T follicular helper cell (primary cell): ENCODE measurements around the gene ACTN1.
"Not testable (repeated sequence)": the region's sequence is repeated elsewhere in the genome, so short reads cannot be mapped to it uniquely, and the experiment has no call there.

Experiments used
- DNase-seq: peaks from one replicate; pipeline ENCODE4 v3.0.0-alpha.2; 2020; ENCODE audit warnings: low read depth

Gene ACTN1

DNA sequence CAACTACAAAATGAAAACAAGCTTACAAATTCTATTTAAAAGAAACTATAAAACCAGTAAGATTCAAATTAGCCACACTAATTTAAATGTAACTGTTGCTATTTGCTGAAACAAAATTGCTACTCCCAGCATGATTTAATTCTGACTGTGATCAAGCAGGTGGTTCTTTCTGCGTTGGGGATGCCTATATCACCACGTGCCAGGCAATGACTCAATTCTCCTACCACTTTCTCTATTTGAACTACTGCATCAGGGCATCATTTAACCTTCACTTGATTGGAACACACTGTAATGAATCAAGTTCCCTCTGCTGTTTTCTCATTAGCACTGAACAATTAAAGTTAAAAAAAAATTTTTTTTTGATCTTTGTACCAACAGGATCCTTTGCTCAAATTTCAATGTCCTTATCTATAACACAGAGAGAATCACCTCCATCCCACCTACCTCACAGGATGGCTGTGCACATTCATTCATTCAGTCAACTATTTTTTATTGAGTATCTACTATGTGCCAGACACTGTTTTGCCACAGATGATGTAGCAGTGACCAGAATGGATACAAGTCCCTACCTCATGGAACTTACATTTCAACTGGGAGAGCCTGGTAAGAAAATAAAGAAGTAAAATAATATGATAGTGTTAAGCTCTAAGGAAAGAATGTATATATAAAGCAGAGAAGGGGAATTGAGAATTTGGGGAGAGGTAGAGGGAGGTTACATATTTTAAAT, 8.0 kb upstream of the ACTN1 start:
- DNase-seq = no peak

DNA sequence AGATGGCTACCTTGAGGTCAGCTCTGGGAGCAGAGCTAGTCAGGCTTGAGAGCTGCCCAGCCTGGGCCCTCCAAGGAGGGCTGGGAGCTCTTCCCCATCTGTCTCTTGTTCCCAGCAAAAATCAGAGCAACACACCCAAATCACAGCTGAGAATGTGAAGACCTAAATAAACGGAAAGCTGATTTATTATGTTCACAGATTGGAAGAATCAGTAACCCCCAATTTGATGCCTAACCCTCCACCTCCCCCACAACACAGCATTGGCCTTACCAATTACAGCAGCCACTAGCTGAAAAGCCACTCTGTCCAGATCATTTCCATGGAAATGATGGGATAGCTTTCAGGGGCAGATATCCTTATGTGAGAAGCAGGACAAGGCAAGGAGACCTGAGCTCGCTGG, 7.1 kb upstream of the ACTN1 start:
- DNase-seq = no peak

DNA sequence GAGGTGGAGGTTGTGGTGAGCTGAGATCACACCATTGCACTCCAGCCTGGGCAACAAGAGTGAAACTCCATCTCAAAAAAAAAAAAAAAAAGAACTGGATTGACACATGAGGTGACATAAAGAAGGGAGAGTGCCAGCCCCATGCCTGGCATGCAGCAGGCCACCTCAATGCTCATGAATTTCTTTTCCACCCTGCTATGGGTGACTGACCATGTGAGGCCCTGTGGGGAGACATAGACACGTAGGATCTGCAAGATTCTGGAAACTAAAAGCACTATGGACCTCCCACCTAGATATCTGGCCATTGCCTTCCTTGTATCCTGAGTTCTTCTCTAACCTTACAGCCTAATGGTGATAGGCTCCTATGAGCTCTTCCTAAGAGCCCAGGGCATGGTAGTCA, 5.6 kb upstream of the ACTN1 start:
- DNase-seq = no peak

DNA sequence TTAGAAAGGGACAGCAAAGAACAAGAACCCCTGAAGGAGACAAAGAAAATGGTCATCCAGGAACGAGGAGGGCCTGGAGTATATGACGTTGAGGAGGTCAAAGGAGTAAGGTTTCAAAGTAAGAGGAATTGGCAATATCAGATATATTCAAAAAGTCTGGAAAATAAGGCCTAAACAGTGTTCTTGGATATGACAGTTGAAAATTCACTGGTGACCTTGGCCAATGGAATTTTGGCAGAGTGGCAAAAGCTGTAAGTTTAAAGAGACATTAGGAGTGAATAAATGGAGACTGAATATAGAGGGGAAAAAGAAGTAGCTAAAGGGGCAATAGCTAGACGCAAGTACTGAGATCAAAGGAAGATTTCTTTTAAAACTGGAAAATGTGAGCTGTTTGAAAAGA, 4.1 kb upstream of the ACTN1 start:
- DNase-seq = no peak

DNA sequence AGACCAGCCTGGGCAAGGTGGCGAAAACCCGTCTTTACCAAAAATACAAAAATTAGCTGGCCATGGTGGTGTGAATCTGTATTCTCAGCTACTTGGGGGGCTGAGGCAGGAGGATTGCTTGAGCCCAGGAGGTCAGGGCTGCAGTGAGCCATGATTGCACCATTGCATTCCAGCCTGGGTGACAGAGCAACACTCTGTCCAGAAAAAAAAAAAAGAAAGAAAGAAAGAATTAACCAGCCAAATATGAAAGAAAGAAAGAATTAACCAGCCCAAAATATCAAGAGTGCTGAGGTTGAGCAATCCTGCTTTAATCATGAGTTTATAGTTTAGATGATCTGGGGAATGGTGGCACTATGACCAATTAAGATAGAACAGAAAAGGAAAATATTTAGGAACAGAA, 3.5 kb upstream of the ACTN1 start:
- no peak for DNase-seq

DNA sequence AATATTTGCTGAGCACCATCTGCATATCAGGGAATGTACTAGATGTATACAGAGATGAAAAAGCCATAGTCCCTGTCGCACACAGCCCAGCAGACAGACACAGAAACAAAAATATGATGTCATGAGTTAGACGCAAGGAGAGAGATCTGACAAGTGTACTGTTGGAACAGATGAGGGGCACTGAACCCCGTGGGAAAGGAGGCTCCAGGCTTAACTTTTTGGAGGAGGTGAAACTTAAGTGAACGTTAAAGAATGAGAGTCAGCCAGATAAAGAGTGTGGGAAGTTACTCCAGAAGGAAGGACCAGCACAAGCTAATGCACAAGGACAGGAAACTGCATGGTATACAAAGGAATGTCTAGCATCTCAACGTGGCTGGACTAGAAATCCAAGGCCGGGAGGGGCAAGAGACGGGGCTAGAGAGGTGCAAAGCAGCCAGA, 2.5 kb upstream of the ACTN1 start:
- no peak for DNase-seq

DNA sequence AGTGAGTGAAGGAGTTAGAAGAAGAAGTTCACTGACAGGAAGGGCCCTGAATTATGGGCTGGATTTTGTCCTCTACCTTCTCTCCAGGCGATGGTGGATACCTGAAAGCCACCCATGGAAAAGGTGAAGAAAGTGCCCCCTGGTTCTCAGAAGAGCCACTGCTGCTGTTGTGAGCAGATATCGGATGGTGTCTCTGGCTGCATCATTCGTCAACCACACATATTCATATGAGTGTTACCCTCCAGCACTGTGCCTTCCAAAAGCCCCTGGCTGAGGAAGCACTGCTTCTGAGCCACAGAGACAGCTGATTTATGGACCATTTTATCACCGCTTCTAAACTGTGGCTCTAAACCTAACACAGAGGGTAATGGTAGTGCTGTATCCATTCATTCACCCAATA, 2.0 kb upstream of the ACTN1 start:
- DNase-seq = no peak

DNA sequence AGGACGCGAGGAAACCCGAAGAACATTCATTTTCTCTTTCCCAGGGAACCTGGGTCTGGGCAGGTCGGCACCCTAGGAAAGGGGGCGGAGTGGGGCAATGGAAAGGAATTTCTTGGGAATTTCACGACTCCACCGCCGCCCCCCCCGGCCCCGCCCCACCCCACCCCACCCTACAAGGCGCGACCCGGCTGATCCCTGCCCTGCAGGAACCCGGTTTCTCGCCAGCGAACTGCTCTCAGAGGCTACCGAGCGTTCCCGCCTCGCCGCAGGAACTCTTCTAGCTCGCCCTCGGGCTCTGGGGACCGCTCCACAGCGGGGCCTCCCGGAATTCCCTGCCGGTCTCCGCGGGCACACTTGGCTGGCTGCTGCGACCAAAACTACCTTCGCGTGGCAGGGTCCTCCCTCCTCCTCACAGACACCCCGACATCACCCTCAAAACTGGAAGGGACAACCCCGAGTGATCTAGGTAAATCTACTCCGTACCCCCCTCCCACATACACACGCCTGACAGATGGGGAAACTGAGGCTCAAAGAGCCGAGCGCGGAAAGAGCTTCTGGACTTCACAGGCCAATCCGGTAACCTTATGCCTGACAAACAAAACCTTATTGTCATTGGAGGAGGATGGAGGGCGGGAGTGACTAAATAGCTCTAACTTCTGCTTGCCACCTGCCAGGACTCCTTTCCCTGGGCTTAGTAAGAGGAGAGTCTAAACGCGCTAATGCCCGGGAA, 785 bp upstream of the ACTN1 start:
- no peak for DNase-seq

DNA sequence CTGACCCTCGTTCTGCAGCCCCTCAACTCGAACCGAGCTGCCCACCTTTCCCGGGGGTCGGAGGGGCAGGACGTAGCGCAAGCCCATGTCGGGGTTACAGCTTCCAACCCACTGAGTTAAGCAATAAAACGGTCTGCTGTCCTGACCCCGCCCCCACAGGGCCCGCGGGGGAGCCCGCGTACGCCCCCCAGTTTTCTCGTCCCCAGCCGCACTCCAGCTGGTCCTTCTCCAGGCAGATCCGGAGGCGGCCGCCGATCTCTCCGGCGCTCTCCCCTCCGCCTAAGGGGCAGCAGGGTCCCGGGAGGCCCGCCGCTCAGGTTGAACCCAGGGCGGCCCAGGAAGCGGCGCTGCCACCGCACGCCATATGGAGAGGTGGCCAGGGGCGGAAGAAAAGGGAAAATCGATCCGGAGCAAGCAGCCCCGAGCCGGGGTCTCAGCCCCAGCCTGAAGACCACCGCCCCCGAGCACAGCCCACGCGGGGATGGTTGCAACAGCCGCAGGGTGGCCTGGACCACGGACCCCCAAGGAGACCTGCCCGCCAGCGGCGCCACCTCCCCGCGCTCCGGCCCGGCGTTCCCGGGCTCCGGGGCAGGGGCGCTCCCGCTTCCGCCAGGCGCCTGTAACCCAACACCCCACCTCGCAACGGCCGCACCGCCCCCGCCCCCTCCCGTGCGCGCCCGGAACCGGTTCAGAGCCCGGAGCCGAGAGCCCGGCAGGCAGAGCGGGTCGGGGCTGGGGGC, 760 bp downstream of the ACTN1 start:
- peak; percentile 31 for DNase-seq

DNA sequence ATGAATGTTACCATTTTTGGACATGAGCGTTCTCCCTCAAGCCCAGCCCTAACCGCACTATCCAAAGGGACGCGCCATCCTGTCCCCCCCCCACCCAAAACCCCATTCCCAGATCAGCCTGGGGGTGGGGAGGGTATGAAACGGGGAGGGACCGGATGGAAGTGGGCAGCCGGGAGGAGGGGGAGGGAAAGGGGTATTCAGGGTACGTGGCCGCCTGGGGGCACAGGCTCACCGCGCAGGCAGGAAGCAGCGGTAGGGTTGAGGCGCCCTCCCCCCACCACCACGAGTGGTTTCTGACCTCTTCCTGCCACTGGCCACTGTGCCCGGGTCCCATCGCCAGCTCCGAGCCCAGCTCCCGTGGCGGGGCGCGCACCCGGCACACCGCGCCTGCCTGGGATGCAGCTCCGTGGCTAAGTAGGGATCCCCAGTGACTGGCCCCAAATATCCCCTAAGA, 1.4 kb downstream of the ACTN1 start:
- DNase-seq = no peak

DNA sequence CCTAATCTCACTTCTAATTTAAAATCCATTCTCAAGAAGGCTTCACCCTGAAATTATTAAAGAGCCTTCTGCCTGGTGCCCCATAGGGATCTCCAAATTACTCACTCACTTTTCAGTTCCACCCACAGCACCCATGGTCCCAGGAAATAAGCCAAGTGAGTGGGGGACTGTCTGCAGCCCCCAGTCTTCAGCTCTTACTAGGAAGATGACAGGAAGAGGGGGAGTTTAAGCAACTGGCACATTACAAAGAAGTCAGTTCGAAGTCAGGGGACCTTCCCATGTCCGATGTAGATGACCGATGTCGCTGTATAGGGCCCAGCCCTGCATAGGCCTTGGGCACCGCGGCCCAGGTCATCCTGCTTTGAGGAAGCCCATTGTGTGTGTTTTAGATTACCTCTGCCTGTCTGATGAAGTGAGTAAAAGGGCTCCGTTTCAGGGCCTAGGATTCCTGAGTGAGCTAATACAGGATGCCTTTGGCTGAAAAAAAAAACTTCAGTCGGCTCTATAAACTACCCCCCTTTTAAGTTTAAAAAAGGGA, 1.9 kb downstream of the ACTN1 start:
- no peak for DNase-seq

DNA sequence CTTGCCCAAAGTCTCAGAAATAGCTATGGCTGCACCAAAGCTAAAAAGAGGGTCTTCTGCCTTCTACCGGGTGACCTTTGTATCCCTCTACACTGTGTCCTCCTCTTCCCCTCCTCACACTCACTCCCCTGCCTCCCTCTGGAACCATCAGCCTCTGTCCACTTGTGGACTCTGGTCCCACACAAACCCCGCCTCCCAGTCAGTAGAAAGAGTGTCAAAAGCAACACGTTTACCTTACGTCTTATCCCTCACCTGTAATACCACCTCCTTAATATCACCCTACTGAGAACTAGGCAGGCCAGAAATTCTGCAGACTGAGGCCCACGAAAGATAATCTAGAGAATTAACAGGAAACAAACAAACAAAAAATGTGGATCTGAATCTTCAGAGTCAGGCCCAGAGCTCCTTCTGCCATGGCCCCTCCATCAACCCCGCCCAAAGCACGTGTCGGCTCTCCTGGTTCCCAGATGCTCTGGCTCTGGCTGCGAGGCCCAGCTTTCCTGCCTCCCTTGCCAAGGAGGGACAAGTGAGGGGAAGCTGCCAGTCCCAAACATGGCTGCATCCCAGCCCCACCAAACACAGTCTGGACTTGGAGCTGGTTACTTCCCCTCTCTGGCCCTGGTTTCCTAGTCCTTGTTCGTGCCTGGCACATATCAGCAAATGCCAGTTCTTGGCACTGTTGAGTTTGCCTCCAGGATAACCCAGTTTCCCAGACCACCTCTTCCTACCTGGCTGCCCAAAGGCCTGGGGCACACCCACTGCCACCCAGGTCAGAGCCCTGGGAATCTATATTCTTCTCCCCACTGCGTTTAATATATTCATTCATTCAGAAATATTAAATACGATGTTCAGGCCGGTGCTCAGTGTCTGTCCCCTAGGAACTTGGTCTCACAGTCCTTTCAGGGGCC, 2.7 kb downstream of the ACTN1 start:
- DNase-seq = no peak

DNA sequence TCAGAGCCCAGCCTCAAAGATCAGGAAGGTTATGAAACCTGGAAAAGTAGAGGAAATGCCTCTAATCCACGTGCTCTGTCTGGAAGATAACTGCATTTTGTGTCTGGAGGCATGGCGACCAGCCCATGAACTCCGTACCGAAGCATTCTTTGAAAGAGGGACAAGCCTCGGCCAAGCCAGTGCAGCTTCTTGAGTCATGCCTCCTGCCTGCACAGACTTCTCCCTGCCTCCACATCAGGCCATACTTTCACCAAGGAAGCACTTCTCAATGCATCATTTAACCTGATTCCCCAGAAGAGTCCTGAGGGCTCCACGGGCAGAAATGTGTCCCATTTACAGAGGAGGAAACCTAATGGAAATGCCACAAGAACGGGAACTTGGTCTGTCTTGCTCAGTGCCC, 3.4 kb downstream of the ACTN1 start:
- DNase-seq = no peak

DNA sequence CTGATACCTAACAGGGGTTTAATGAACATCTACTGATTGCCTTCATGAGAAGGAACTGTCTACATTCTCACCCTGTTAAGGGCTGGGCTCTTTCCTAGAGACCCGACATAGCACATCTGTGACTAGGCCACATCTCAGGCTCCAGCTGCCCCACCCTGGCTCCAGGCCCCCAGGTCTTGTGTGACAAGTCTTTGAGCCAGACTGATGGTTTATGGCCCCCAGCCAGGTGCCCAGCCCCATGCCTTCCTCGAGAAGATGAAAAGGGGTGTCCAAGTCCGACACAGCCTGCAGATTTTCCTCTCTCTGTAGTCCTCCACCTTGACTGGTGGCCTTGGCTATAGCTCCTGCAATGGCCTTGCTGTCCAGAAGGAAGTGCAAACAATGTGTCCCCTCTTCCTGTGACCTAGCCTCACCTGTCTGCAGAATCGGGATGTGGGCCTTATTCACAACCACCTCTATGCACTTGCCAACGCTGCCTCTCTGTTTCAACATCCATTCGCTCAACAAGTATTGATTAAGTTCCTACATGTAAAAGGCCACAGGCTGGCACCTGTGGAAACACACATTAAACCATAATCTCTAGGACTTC, 4.2 kb downstream of the ACTN1 start:
- DNase-seq = no peak

DNA sequence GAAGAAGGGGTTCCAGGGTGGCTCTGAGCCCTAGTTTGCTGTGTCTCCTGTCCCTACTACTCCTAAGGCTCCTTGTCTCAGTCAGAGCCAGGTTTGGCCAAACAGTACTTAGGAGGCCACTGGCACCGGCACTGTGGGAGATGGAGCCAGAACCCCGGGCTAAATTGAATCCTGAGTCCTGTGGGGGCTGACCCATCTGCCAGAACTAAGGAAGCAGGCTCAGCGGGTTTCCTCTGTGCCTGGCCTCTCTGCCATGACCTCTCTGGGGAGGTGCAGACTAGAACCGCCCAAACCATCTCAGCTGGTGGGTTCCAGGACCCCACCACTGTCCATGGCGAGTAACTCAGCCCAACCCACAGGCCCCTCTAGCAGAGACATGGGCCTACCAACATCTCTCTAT, 5.5 kb downstream of the ACTN1 start:
- no peak for DNase-seq

DNA sequence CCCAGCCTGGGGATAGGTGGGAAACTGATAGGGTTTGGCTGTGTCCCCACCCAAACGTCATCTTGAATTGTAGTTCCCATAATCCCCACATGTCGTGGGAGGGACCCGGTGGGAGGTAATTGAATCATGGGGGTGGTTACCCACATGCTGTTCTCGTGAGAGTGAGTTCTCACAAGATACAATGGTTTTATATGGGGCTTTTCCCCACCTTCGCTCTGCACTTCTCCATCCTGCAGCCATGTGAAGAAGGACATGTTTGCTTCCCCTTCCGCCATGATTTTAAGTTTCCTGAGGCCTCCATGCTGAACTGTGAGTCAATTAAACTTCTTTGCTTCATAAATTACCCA, 5.9 kb downstream of the ACTN1 start:
- DNase-seq = not testable (repeated sequence)

DNA sequence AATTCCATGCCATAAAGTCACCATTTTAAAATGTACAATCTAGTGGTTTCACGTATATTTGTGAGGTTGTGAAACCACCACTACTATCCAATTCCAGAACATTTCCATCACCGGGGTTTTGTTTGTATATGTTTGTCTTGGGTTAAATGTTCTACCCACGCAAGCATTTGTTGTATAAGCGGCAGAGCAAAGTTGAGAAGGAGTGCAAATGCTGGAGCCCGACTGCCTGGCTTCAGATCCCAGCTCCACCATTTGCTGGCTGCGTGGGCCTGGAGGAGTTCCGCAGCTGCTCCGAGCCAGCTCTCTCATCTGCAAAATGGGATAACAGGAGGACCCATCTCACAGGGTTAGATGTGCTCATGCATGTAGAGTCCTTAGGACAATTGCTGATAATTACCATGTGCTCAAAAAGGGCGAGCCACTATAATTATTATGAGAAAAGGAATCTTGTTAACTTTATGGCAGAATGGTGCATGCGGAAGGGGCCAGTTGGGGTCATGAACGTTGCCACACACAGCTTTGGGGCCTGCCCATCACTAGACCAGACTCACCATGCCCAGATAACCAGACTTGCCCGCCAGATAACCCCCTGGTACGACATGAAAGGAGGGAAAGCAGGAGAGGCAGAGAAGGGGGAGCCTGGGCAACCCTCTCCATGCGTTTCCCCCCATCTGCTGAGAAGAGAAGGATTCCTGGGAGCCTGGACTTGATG, 6.4 kb downstream of the ACTN1 start:
- DNase-seq = no peak

DNA sequence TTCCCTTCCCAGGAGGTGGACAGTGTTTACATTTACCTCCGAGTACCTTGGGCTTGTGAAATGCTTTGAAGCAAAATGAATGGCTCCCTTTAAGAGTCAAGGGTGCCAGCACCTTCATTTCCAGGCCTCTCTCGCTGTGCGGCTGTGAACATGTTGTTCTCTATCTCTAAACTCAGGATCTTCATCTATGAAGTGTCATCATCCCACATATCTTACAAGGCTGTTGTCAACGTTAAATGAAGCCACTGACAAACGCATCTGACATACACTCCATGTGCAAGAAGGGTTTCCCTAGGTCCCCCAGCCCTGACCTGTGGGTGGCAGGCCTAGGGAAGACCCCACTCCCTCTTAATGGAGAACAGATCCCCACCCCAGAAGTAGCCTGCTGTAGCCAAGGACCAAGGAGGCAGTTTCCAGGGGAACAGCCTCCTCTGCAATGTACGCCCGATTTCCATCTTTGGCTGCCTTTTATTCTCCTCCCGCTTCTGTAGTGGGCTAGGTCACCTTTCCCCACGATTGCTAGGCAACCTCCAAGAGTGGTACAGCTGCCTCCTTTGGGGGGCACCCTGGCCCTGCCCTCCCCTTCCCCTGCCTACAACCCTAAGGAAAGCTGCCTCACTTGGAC, 7.6 kb downstream of the ACTN1 start:
- no peak for DNase-seq

DNA sequence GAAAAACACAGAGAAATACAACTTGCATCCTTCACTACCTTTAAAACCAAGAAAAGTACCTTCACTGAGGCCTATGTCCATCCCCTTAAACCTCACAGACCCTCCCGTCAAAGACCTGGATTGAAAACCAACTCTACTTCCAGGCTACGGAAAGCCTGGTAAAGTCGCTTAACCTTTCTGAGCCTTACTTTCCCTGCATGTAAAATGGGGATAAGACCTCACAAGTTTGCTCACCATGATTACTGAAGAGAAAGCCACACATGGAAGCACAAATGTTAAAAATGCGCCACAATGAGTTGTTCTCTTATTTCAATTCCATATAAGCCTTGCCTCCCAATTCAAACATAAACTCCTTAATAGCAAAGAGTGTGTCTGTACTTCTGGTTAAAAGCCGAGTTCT, 8.4 kb downstream of the ACTN1 start:
- DNase-seq = no peak

DNA sequence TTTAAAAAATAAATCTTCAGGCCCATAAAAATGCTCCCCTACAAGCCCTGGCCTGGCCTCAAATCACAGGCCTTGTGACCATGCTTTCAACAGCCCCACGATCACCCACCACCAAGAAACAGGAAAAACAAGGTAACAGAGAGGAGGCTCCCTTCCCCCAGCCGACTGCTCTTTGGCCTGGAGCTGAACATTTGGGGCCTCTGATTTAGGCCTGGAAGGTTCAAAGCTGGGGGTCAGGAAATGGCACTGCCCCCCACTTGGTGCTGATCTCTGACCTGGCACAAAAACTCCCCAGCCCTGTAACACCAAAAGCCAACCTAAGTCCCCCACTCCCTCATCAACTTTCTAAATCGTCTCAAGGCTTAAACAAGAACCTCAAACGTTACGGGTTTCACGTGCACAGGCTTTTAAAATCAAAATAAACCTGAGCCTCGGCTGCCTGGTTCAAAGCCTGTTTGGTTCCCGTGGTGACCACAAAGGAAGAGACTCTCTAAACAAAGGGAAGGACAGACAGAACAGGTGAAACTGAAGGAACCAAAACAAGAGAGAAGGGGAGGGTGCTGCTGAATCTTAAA, 9.0 kb downstream of the ACTN1 start:
- DNase-seq = peak; percentile 56
